DMS153 treated with DMSO at 0.1 percent for 48 hours (cell line): ENCODE measurements around the gene GCN1.

Experiments used
- DNase-seq: peaks from one replicate; lab custom pipeline; 2025; ENCODE audit not compliant: unreplicated experiment; lab: John Stamatoyannopoulos, UW

The GCN1 gene

GRCh38 chr12:120229071-120229486 is 34.6 kb upstream of the GCN1 start:
- no peak for DNase-seq

- DNase-seq: peak; percentile 74
Measured at GRCh38 chr12:120228291-120229070, 34.0 kb upstream of the GCN1 start.

- no peak for DNase-seq
Measured at GRCh38 chr12:120228041-120228290, 33.5 kb upstream of the GCN1 start.

GRCh38 chr12:120227233-120228040 is 32.9 kb upstream of the GCN1 start:
- no peak for DNase-seq

GRCh38 chr12:120225852-120226640 is 31.5 kb upstream of the GCN1 start:
- peak; percentile 89 for DNase-seq

GRCh38 chr12:120225200-120225558 is 30.7 kb upstream of the GCN1 start:
- no peak for DNase-seq

GRCh38 chr12:120224304-120225199 is 30.0 kb upstream of the GCN1 start:
- DNase-seq: peak; percentile 39

- no peak for DNase-seq
Measured at GRCh38 chr12:120223458-120224303, 29.2 kb upstream of the GCN1 start.

GRCh38 chr12:120222288-120222832 is 27.8 kb upstream of the GCN1 start:
- DNase-seq: no peak

GRCh38 chr12:120221576-120221900 is 27.0 kb upstream of the GCN1 start:
- no peak for DNase-seq

GRCh38 chr12:120220838-120221575 is 26.5 kb upstream of the GCN1 start:
- no peak for DNase-seq

GRCh38 chr12:120218680-120219606 is 24.4 kb upstream of the GCN1 start:
- no peak for DNase-seq

- DNase-seq: no peak
Measured at GRCh38 chr12:120216742-120217605, 22.5 kb upstream of the GCN1 start.

- DNase-seq: no peak
Measured at GRCh38 chr12:120215766-120216735, 21.5 kb upstream of the GCN1 start.

GRCh38 chr12:120215357-120215735 is 20.8 kb upstream of the GCN1 start:
- no peak for DNase-seq
